Body of pancreas (tissue), 4 donors: ENCODE data around the gene CAPSL.
"Not testable (repeated sequence)": the region's sequence is repeated elsewhere in the genome, so short reads cannot be mapped to it uniquely, and the experiment has no call there.

ENCODE experiments used
- CTCF ChIP-seq, 7 experiments: fragments of 450-650 bp in 4 of 7; fragments of 200-600 bp in 3 of 7; sonication (generic) in 3 of 7; IDR thresholded peaks; one replicate each; pipeline ENCODE4 v1.5.1; 2016 to 2019; ENCODE audit warnings: antibody characterized with exemption in 7 of 7
- POLR2A ChIP-seq, 3 donors: fragments of 450-650 bp; IDR thresholded peaks; one replicate each; pipeline ENCODE4 v1.6.1; 2016; ENCODE audit warnings: antibody characterized with exemption in 3 of 3, mild to moderate bottlenecking in 2 of 3

GRCh38 chr5:35856186-35856764 lies 82.1 kb downstream of the CAPSL start:
- TF ChIP-seq CTCF, POLR2A (IDR thresholded peaks at IDR 0.05): not testable (repeated sequence)
